Stomach (tissue), 9 donors: ENCODE measurements around the gene PINK1. TPM values are rescaled to one million over a fixed set of nuclear protein-coding genes. Genes with fewer than 3 reads are reported as not detected.
"Not testable (repeated sequence)": the region's sequence is repeated elsewhere in the genome, so short reads cannot be mapped to it uniquely, and the experiment has no call there.

Source experiments
- DNase-seq, 2 donors: peaks; one replicate each; pipeline versions ENCODE4 v3.0.0 to v3.0.0-alpha.2; 2013 to 2019
- H3K27ac ChIP-seq, 5 donors: fragments of 200-600 bp in 4 of 5; sonication (generic) in 4 of 5; one replicate each; pipeline ENCODE4 v1.5.1; 2013 to 2019; ENCODE audit warnings: mild to moderate bottlenecking in 1 of 5, moderate library complexity in 1 of 5
- H3K27me3 ChIP-seq, 3 donors: fragments of 200-600 bp; sonication (generic); one replicate each; pipeline ENCODE4 v1.5.1; 2017 to 2019; ENCODE audit warnings: mixed run types in 1 of 3
- H3K36me3 ChIP-seq, 4 donors: fragments of 200-600 bp; sonication (generic); 1 replicate in 3 of 4; 2 replicates in 1 of 4; pipeline ENCODE4 v1.5.1; 2016 to 2019
- H3K4me1 ChIP-seq, 4 donors: fragments of 200-600 bp; sonication (generic); one replicate each; pipeline ENCODE4 v1.5.1; 2016 to 2019
- H3K4me3 ChIP-seq, 4 donors: fragments of 200-600 bp; sonication (generic) in 3 of 4; one replicate each; pipeline ENCODE4 v1.5.1; 2016 to 2019; ENCODE audit warnings: mild to moderate bottlenecking in 1 of 4
- H3K9me3 ChIP-seq, 4 donors: fragments of 200-600 bp; sonication (generic); one replicate each; pipeline ENCODE4 v1.5.1; 2016 to 2019
- EP300 ChIP-seq: sonication (generic); formaldehyde crosslinking; IDR thresholded peaks from one replicate; pipeline ENCODE4 v1.6.1; 2017; ENCODE audit warnings: antibody characterized with exemption
- POLR2A ChIP-seq, 4 donors: fragments of 450-650 bp; IDR thresholded peaks; one replicate each; pipeline ENCODE4 v1.6.1; 2016; ENCODE audit warnings: antibody characterized with exemption in 4 of 4, control low read depth in 2 of 4, mild to moderate bottlenecking in 1 of 4, moderate library complexity in 1 of 4
- POLR2AphosphoS5 ChIP-seq, 3 donors: sonication (generic); formaldehyde crosslinking; IDR thresholded peaks; one replicate each; pipeline ENCODE4 v1.6.1; 2016; ENCODE audit warnings: antibody characterized with exemption in 3 of 3
- WGBS, 5 donors: extraction: QIAGEN DNeasy Blood & Tissue Kit in 3 of 5; methylation state at CpG; one replicate each; pipeline versions ENCODE4 v1.1.5 to v1.1.7; 2013 to 2018; 5-methylcytosine and 5-hydroxymethylcytosine counted together
- intact Hi-C: fragments of 100-400 bp; cut with DNase I; formaldehyde crosslinking; loops from one replicate; pipeline ENCODE4 v1.15.1; 2023; ENCODE audit warnings: low total_unique reads
- polyA plus RNA-seq, 3 donors: library from polyadenylated mRNA; stranded (reverse); fragments of 200-250 nt; gene quantifications; one replicate each; pipeline ENCODE4 v1.2.3, GENCODE V29; 2013
- total RNA-seq, 5 donors: library from RNA; depleted of rRNA; stranded (reverse); fragments of >200 nt; gene quantifications; one replicate each; pipeline versions ENCODE4 v1.1.0 to v1.2.3, GENCODE V29; 2014 to 2016
- TF ChIP-seq, protein P1 (sequence below), 7 experiments: fragments of 450-650 bp in 4 of 7; fragments of 200-600 bp in 3 of 7; sonication (generic) in 3 of 7; IDR thresholded peaks; one replicate each; pipeline ENCODE4 v1.5.1; 2016 to 2019; ENCODE audit warnings: antibody characterized with exemption in 7 of 7, control low read depth in 2 of 7, mild to moderate bottlenecking in 1 of 7
- donor health status: healthy with polysubstance abuse.
- donor health status: Bipolar disorder and iron deficiency.
- donor health status: healthy.

The PINK1 gene
- total and polyA plus RNA-seq, 8 donors, result 21.0 to 169 (median 53.8) TPM

DNA sequence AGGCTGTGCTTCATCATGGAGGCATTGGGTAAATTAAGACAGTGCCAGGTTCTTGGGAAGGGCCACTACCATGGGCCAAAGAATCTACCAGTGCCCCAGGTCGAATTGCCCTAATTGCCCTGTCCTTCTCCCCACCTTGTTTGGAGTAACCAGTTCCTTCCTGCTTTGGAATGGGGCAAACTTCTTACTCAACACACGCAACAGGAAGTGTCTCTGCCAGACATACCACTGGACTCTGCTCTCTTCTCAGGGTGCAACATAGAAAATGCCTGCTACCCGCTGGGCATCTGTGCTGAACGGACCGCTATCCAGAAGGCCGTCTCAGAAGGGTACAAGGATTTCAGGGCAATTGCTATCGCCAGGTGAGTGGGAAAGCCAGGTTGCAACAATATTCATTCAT lies 28.6 kb upstream of the PINK1 start:
- intact Hi-C loops, result no loop called here
- Histone ChIP-seq H3K9me3 (no peaks in the 10 kb centered on the region), H3K27me3 (peaks cover 0 to 5% (median 0%) of the 10 kb centered on the region in 3 donors), H3K27ac (peak overlapping the region in 2 of 5 donors; percentile 3 to 24), H3K36me3 (no peaks in the 10 kb centered on the region), H3K4me3 (no peak overlapping the region), H3K4me1 (no peaks in the 10 kb centered on the region)
- no peak for DNase-seq
- no peak for TF ChIP-seq EP300
- WGBS, 5 donors, result 76 to 88% (median 85%) methylated on average over 7 of the region's 7 CpGs

DNA sequence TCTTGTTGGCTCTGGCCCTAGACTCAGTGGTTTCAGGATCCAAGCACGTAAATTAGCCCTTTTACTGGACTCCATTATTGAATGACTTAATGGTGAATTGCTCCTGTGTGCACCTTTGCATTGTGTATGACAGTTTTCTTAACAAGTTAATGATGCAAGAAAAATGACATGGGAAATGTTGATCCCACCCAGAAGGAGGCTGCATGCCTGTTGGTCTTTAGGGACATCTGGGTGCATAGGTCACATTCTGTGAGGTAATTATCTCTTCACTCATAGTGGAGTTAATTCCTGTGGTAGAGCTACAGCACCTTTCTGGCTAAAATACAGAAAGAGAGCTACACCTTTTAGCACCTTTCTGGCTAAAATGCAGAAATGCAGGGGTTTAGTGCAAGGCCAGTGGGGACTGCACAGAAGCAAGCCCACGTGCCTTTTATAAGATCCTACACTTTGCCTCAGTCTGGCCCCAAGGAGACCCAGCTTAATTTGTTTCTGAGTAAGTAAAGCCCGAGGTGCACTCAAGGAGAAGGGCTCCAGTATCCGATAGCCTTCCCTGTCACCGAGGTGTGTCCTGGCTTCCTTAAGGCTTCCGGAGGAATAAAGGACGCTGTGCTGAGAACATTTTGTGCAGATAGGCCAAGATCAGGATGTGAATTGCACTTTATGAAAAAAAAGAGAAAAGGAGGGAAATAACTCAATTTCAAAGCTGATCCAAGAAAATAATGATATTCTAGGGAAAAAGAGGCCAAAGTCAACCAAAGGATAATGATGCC lies 26.3 kb upstream of the PINK1 start:
- H3K9me3 ChIP-seq, intact Hi-C loops, H3K4me1 ChIP-seq, DNase-seq, H3K27me3 ChIP-seq, H3K36me3 ChIP-seq, H3K4me3 ChIP-seq, H3K27ac ChIP-seq: not testable (repeated sequence)
- WGBS, 5 donors, result 61 to 78% (median 73%) methylated on average over 6 to 7 of the region's 7 CpGs

DNA sequence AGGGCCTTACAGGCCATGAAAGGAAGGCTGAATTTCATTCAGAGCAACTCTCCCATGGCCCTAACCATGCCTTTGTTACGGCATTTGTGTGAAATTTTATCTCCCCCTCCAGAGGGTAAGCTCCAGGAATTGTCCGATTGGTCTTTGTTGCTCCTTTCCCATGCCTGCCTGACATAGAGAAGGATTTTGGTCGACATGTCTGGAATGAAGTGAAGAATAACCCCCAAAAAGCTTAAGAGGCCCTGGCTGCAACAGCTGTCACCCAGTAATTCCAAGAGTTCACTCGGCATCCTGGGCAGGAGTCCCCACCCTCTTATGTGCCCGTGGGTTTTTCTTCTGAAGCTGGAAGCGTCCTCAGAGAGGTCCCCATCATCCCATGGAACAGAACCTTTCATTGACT lies 23.7 kb upstream of the PINK1 start:
- DNase-seq, result no peak
- H3K4me1 ChIP-seq, result peaks cover 0 to 11% (median 7%) of the 10 kb centered on the region in 4 donors
- intact Hi-C loops, result no loop called here
- peaks cover 0 to 3% (median 0%) of the 10 kb centered on the region in 3 donors for H3K27me3 ChIP-seq
- H3K9me3 ChIP-seq, result no peaks in the 10 kb centered on the region
- TF ChIP-seq POLR2AphosphoS5 (IDR thresholded peaks at IDR 0.05) (no peak), EP300 (no peak), POLR2A (IDR thresholded peaks at IDR 0.05) (no peak)
- TF ChIP-seq, protein P1, sequence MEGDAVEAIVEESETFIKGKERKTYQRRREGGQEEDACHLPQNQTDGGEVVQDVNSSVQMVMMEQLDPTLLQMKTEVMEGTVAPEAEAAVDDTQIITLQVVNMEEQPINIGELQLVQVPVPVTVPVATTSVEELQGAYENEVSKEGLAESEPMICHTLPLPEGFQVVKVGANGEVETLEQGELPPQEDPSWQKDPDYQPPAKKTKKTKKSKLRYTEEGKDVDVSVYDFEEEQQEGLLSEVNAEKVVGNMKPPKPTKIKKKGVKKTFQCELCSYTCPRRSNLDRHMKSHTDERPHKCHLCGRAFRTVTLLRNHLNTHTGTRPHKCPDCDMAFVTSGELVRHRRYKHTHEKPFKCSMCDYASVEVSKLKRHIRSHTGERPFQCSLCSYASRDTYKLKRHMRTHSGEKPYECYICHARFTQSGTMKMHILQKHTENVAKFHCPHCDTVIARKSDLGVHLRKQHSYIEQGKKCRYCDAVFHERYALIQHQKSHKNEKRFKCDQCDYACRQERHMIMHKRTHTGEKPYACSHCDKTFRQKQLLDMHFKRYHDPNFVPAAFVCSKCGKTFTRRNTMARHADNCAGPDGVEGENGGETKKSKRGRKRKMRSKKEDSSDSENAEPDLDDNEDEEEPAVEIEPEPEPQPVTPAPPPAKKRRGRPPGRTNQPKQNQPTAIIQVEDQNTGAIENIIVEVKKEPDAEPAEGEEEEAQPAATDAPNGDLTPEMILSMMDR (IDR thresholded peaks at IDR 0.05), result no peak
- H3K4me3 ChIP-seq, result no peak overlapping the region
- WGBS, 5 donors, result 71 to 79% (median 78%) methylated on average over 6 of the region's 6 CpGs
- H3K36me3 ChIP-seq, result no peaks in the 10 kb centered on the region
- H3K27ac ChIP-seq, result no peak overlapping the region

DNA sequence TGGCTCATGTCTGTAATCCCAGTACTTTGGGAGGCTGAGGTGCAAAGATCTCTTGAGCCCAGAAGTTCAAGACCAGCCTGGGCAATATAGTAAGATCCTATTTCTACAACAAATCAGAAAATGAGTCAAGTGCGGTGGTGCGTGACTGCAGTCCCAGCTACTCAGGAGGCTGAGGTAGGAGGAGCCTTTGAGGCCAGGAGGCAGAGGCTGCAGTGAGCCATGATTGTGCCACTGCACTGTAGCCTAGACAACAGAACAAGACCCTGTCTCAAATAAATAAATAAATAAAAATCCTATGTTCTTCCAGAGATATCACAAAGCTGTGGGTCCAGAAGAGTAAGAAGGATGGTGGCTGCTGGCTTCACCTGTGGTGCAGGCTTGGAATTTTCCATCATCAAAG lies 22.3 kb upstream of the PINK1 start:
- Histone ChIP-seq H3K4me3 (no peak overlapping the region), H3K27ac (no peak overlapping the region), H3K27me3 (no peaks in the 10 kb centered on the region), H3K9me3 (no peaks in the 10 kb centered on the region), H3K36me3 (no peaks in the 10 kb centered on the region), H3K4me1 (peaks cover 0 to 11% (median 7%) of the 10 kb centered on the region in 4 donors)
- no peak for DNase-seq
- 93 to 100% (median 97%) methylated on average over 2 of the region's 2 CpGs for WGBS, 5 donors
- intact Hi-C loops, result no loop called here
- TF ChIP-seq, protein P1 (IDR thresholded peaks at IDR 0.05), result no peak
- TF ChIP-seq POLR2AphosphoS5 (IDR thresholded peaks at IDR 0.05), result no peak
- no peak for TF ChIP-seq POLR2A (IDR thresholded peaks at IDR 0.05)
- TF ChIP-seq EP300, result no peak

DNA sequence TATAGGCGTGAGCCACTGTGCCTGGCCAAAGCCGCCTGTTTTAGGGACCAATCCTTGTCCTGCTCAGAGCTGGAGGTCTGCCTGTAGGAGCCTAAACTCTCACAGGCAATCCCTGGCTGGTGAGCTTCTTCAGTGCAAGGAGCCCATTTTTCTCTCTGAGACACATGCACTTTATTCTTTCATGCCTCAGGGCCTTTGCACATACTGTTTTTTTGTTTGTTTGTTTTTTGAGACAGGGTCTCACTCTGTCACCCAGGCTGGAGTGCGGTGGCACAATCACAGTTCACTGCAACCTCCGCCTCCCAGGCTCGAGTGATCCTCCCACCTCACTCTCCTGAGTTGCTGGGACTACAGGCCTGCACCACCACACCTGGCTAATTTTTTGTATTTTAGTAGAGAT lies 21.6 kb upstream of the PINK1 start:
- Histone ChIP-seq H3K27ac (no peak overlapping the region), H3K4me3 (no peak overlapping the region), H3K9me3 (no peaks in the 10 kb centered on the region), H3K27me3 (no peaks in the 10 kb centered on the region), H3K4me1 (peaks cover 0 to 17% (median 10%) of the 10 kb centered on the region in 4 donors), H3K36me3 (no peaks in the 10 kb centered on the region)
- no peak for DNase-seq
- no peak for TF ChIP-seq EP300
- TF ChIP-seq, protein P1 (IDR thresholded peaks at IDR 0.05), result no peak
- no peak for TF ChIP-seq POLR2AphosphoS5 (IDR thresholded peaks at IDR 0.05)
- TF ChIP-seq POLR2A (IDR thresholded peaks at IDR 0.05), result no peak
- intact Hi-C loops, result no loop called here
- WGBS, 5 donors, result 91 to 98% (median 93%) methylated on average over 5 of the region's 5 CpGs
